K562 treated with DMSO at 1 percent for 12 hours (cell line): ENCODE results near the gene CALHM4. TPM values are rescaled to one million over a fixed set of nuclear protein-coding genes. Genes with fewer than 3 reads are reported as not detected.

Experiments used
- total RNA-seq: library from RNA; unstranded; fragments of 300-600 nt; gene quantifications from 2 replicates; pipeline ENCODE4 v1.2.3, GENCODE V29; 2022; ENCODE audit not compliant: insufficient read depth

Gene CALHM4
- total RNA-seq, result not detected in 2 replicates

GRCh38 chr6:116553451-116553850 lies at the start of gene CALHM4:
TSS of gene CALHM4 (plus strand) at chr6:116553751. CDS start at chr6:116553794, 43 bp downstream.

GRCh38 chr6:116511424-116512110 lies 42.0 kb upstream of the CALHM4 start, which contains the start of gene CALHM5:
TSS of gene CALHM5 (plus strand) at chr6:116511639. CDS start at chr6:116511697, 58 bp downstream.

GRCh38 chr6:116545651-116546050 lies 7.9 kb upstream of the CALHM4 start, which contains the start of gene TRAPPC3L:
TSS of gene TRAPPC3L (minus strand) at chr6:116545684. CDS start at chr6:116545514, 170 bp downstream.

GRCh38 chr6:116570856-116571682 lies 17.5 kb downstream of the CALHM4 start, which contains the start of gene RWDD1:
TSS of gene RWDD1 (plus strand) at chr6:116571504. CDS start at chr6:116571583, 79 bp downstream.

Other genes with a start within 250 kb of the CALHM4 start
- 0.44 and 1.8 TPM in 2 replicates for gene DSE, start 182.8 kb upstream of the CALHM4 start, total RNA-seq
- gene CALHM6, start 92.4 kb upstream of the CALHM4 start, total RNA-seq, result not detected in 2 replicates
- gene CALHM5, start 42.1 kb upstream of the CALHM4 start, total RNA-seq, result 0.05 TPM in 1 of 2 replicates, not detected in the other
- gene TRAPPC3L, start 8.1 kb upstream of the CALHM4 start, total RNA-seq, result not detected in 2 replicates
- gene RWDD1, start 17.8 kb downstream of the CALHM4 start, total RNA-seq, result 28.2 and 32.6 TPM in 2 replicates
- gene RSPH4A, start 62.7 kb downstream of the CALHM4 start, total RNA-seq, result not detected in 2 replicates
- gene ZUP1, start 115.0 kb downstream of the CALHM4 start, total RNA-seq, result 7.3 and 20.9 TPM in 2 replicates
- 0.92 and 3.9 TPM in 2 replicates for gene KPNA5, start 127.5 kb downstream of the CALHM4 start, total RNA-seq
- not detected in 2 replicates for gene FAM162B, start 212.0 kb downstream of the CALHM4 start, total RNA-seq